Astrocyte (in vitro differentiated cells and primary cell): ENCODE results near the gene TYRP1. TPM values are rescaled to one million over a fixed set of nuclear protein-coding genes. Genes with fewer than 3 reads are reported as not detected.

Source experiments
- DNase-seq: peaks from one replicate; pipeline ENCODE4 v3.0.0-alpha.2; 2010; ENCODE audit warnings: low read depth
- FAIRE-seq: peaks from 2 replicates; lab custom pipeline; 2011; peaks lifted over from hg19 to GRCh38; lab: Jason Lieb, UNC
- H2AFZ ChIP-seq: 2 replicates; pipeline ENCODE4 v1.6.0; 2012; ENCODE audit warnings: low read depth, low read length, inconsistent platforms
- H3K27ac ChIP-seq: 2 replicates; pipeline ENCODE4 v1.5.1; 2011; ENCODE audit warnings: low read depth, low read length, inconsistent platforms
- H3K27me3 ChIP-seq: 2 replicates; pipeline ENCODE4 v1.6.0; 2011; ENCODE audit warnings: low read length, inconsistent platforms; ENCODE audit not compliant: insufficient read depth
- H3K36me3 ChIP-seq: 2 replicates; pipeline ENCODE4 v1.5.1; 2011; ENCODE audit warnings: low read length, inconsistent platforms; ENCODE audit not compliant: insufficient read depth
- H3K4me1 ChIP-seq: 2 replicates; pipeline ENCODE4 v1.5.1; 2011; ENCODE audit warnings: low read length, inconsistent platforms; ENCODE audit not compliant: insufficient read depth
- H3K4me2 ChIP-seq: 2 replicates; pipeline ENCODE4 v1.6.0; 2012; ENCODE audit warnings: low read length, inconsistent platforms
- H3K4me3 ChIP-seq: 2 replicates; pipeline ENCODE4 v1.5.1; 2011; ENCODE audit warnings: low read depth, mild to moderate bottlenecking, low read length, inconsistent platforms; ENCODE audit not compliant: insufficient read depth
- H3K79me2 ChIP-seq: 2 replicates; pipeline ENCODE4 v1.6.0; 2012; ENCODE audit warnings: mild to moderate bottlenecking, low read length, inconsistent platforms; ENCODE audit not compliant: insufficient read depth
- H3K9ac ChIP-seq: 2 replicates; pipeline ENCODE4 v1.6.0; 2012; ENCODE audit warnings: mild to moderate bottlenecking, low read length, inconsistent platforms
- H3K9me3 ChIP-seq: 2 replicates; pipeline ENCODE4 v1.5.1; 2012; ENCODE audit warnings: low read depth, mild to moderate bottlenecking, low read length, inconsistent platforms; ENCODE audit not compliant: insufficient read depth
- H4K20me1 ChIP-seq: 2 replicates; pipeline ENCODE4 v1.6.0; 2012; ENCODE audit warnings: low read length, inconsistent platforms; ENCODE audit not compliant: insufficient read depth
- H3K27ac Mint-ChIP-seq: one replicate; pipeline ENCODE4 v1.8.0; 2021; ENCODE audit warnings: mild to moderate bottlenecking, mixed read lengths; ENCODE audit not compliant: unreplicated experiment
- H3K27me3 Mint-ChIP-seq: one replicate; pipeline ENCODE4 v1.8.0; 2021; ENCODE audit warnings: low read depth, mixed read lengths; ENCODE audit not compliant: unreplicated experiment
- H3K36me3 Mint-ChIP-seq: one replicate; pipeline ENCODE4 v1.8.0; 2021; ENCODE audit warnings: low read depth, mixed read lengths; ENCODE audit not compliant: unreplicated experiment
- H3K4me1 Mint-ChIP-seq: one replicate; pipeline ENCODE4 v1.8.0; 2021; ENCODE audit warnings: low read depth, mixed read lengths; ENCODE audit not compliant: unreplicated experiment
- H3K4me3 Mint-ChIP-seq: one replicate; pipeline ENCODE4 v1.8.0; 2021; ENCODE audit warnings: mild to moderate bottlenecking, moderate library complexity, mixed read lengths; ENCODE audit not compliant: unreplicated experiment
- H3K9me3 Mint-ChIP-seq: one replicate; pipeline ENCODE4 v1.8.0; 2021; ENCODE audit warnings: mild to moderate bottlenecking, mixed read lengths; ENCODE audit not compliant: unreplicated experiment
- CTCF ChIP-seq: IDR thresholded peaks from 2 replicates; pipeline ENCODE4 v1.5.1; 2011; ENCODE audit warnings: low read depth, mild to moderate bottlenecking, inconsistent platforms, low read length, moderate library complexity; ENCODE audit not compliant: insufficient read depth
- EZH2 ChIP-seq: IDR thresholded peaks from 2 replicates; pipeline ENCODE4 v1.6.1; 2012; ENCODE audit warnings: mild to moderate bottlenecking, low read length, inconsistent platforms; ENCODE audit not compliant: insufficient read depth
- total RNA-seq: library from RNA; stranded (reverse); gene quantifications from 2 replicates; pipeline ENCODE4 v1.2.1, GENCODE V29; 2021

Gene TYRP1
- total RNA-seq, 1 donor from 2014 or later = 0.73 TPM

- no peak for TF ChIP-seq EZH2
- TF ChIP-seq CTCF = no peak
- Histone ChIP-seq H3K27ac (no peak overlapping the region), H3K27me3 (no peaks in the 10 kb centered on the region), H3K79me2 (no peaks in the 10 kb centered on the region), H4K20me1 (no peaks in the 10 kb centered on the region), H3K4me2 (no peak overlapping the region), H3K4me1 (no peaks in the 10 kb centered on the region), H2AFZ (no peak overlapping the region), H3K36me3 (no peaks in the 10 kb centered on the region), H3K4me3 (no peak overlapping the region), H3K9ac (no peak overlapping the region), H3K9me3 (peaks cover 4% of the 10 kb centered on the region)
- Mint-ChIP-seq H3K36me3 (no peaks in the 10 kb centered on the region), H3K27ac (no peak overlapping the region), H3K4me1 (no peaks in the 10 kb centered on the region), H3K4me3 (no peak overlapping the region), H3K9me3 (peaks cover 3% of the 10 kb centered on the region), H3K27me3 (no peaks in the 10 kb centered on the region)
- no peak for FAIRE-seq
- DNase-seq = no peak
These were observed 34.5 kb upstream of the TYRP1 start for GRCh38 chr9:12658531-12659209.

- Mint-ChIP-seq H3K27ac (no peak overlapping the region), H3K4me3 (no peak overlapping the region), H3K27me3 (no peaks in the 10 kb centered on the region), H3K4me1 (no peaks in the 10 kb centered on the region), H3K36me3 (no peaks in the 10 kb centered on the region), H3K9me3 (peaks cover 3% of the 10 kb centered on the region)
- no peaks in the 10 kb centered on the region for H3K4me1 ChIP-seq
- TF ChIP-seq EZH2 = no peak
- no peak for TF ChIP-seq CTCF
- H4K20me1 ChIP-seq = no peaks in the 10 kb centered on the region
- H3K9ac ChIP-seq = no peak overlapping the region
- H2AFZ ChIP-seq = no peak overlapping the region
- no peak overlapping the region for H3K27ac ChIP-seq
- DNase-seq = no peak
- no peaks in the 10 kb centered on the region for H3K27me3 ChIP-seq
- no peaks in the 10 kb centered on the region for H3K36me3 ChIP-seq
- FAIRE-seq = no peak
- H3K9me3 ChIP-seq = peaks cover 4% of the 10 kb centered on the region
- H3K4me2 ChIP-seq = no peak overlapping the region
- no peaks in the 10 kb centered on the region for H3K79me2 ChIP-seq
- H3K4me3 ChIP-seq = no peak overlapping the region
These were observed 34.0 kb upstream of the TYRP1 start for GRCh38 chr9:12659220-12659619.

- no peak overlapping the region for H3K9ac ChIP-seq
- TF ChIP-seq EZH2 (no peak), CTCF (no peak)
- no peaks in the 10 kb centered on the region for H3K36me3 Mint-ChIP-seq
- no peaks in the 10 kb centered on the region for H3K36me3 ChIP-seq
- no peaks in the 10 kb centered on the region for H3K9me3 Mint-ChIP-seq
- H3K4me1 ChIP-seq = no peaks in the 10 kb centered on the region
- no peak overlapping the region for H3K4me3 ChIP-seq
- DNase-seq (no peak), FAIRE-seq (no peak)
- H3K4me1 Mint-ChIP-seq = no peaks in the 10 kb centered on the region
- no peak overlapping the region for H2AFZ ChIP-seq
- no peaks in the 10 kb centered on the region for H3K79me2 ChIP-seq
- no peak overlapping the region for H3K27ac Mint-ChIP-seq
- no peaks in the 10 kb centered on the region for H4K20me1 ChIP-seq
- no peaks in the 10 kb centered on the region for H3K9me3 ChIP-seq
- no peak overlapping the region for H3K27ac ChIP-seq
- H3K4me3 Mint-ChIP-seq = no peak overlapping the region
- H3K4me2 ChIP-seq = no peak overlapping the region
- no peaks in the 10 kb centered on the region for H3K27me3 ChIP-seq
- H3K27me3 Mint-ChIP-seq = no peaks in the 10 kb centered on the region
These were observed 26.4 kb upstream of the TYRP1 start for GRCh38 chr9:12666813-12667212.
